Right lobe of liver (tissue), 4 donors: ENCODE results near the gene TCAP.

Experiments used
- CTCF ChIP-seq, 4 donors: fragments of 200-600 bp in 3 of 4; fragments of 450-650 bp in 1 of 4; IDR thresholded peaks; one replicate each; pipeline versions ENCODE4 v1.5.1 to v1.8.0; 2016 to 2022; ENCODE audit warnings: antibody characterized with exemption in 4 of 4, mild to moderate bottlenecking in 2 of 4
- POLR2A ChIP-seq: fragments of 450-650 bp; IDR thresholded peaks from one replicate; pipeline ENCODE4 v1.6.1; 2017; ENCODE audit warnings: antibody characterized with exemption, mild to moderate bottlenecking
- donor health status: DM: no; HTN: no; CAD: no.
- donor health status: DM: no; HTN: no; CAD: no.
- donor health status: DM: no; HTN: yes; CAD: no.

- TF ChIP-seq CTCF (IDR thresholded peaks at IDR 0.05) (no peak), POLR2A (no peak)
Measured at GRCh38 chr17:39639566-39640458, 25.3 kb upstream of the TCAP start.
